Activated CD4-positive, alpha-beta T cell treated with anti-CD3 and anti-CD28 coated beads, Interleukin-2, amount 10 ng/mL, durations not matched to agents 7 days and 5 days (primary cell): ENCODE data around the gene TULP4. TPM values are rescaled to one million over a fixed set of nuclear protein-coding genes. Genes with fewer than 3 reads are reported as not detected.

Experiments used
- CTCF ChIA-PET: fragments of 350-600 bp; sonication (Branson Sonifier 250); formaldehyde crosslinking; loops from one replicate; lab custom pipeline; 2021; ENCODE audit warnings: antibody characterized with exemption; lab: Charles Lee
- POLR2A ChIA-PET: fragments of 350-600 bp; sonication (Branson Sonifier 250); formaldehyde crosslinking; loops from one replicate; lab custom pipeline; 2021; ENCODE audit warnings: antibody characterized with exemption; lab: Charles Lee
- DNase-seq: peaks from one replicate; pipeline ENCODE4 v3.0.0-alpha.2; 2020
- H3K27ac Mint-ChIP-seq: one replicate; pipeline ENCODE4 v1.8.0; 2021; ENCODE audit warnings: mild to moderate bottlenecking, moderate library complexity, mixed read lengths
- H3K27me3 Mint-ChIP-seq: one replicate; pipeline ENCODE4 v1.8.0; 2021; ENCODE audit warnings: mixed read lengths
- H3K36me3 Mint-ChIP-seq: one replicate; pipeline ENCODE4 v1.8.0; 2021; ENCODE audit warnings: low read depth, mixed read lengths
- H3K4me1 Mint-ChIP-seq: one replicate; pipeline ENCODE4 v1.8.0; 2021; ENCODE audit warnings: mixed read lengths
- H3K4me3 Mint-ChIP-seq: one replicate; pipeline ENCODE4 v1.8.0; 2021; ENCODE audit warnings: mild to moderate bottlenecking, moderate library complexity, mixed read lengths
- H3K9me3 Mint-ChIP-seq: one replicate; pipeline ENCODE4 v1.8.0; 2021; ENCODE audit warnings: mixed read lengths
- total RNA-seq, 2 experiments: library from RNA; stranded (reverse); gene quantifications; one replicate each; pipeline ENCODE4 v1.2.3, GENCODE V29; 2021

Gene TULP4
- 10 to 100 TPM; 35.0 to 36.3 TPM for total RNA-seq

- Mint-ChIP-seq H3K9me3 (peaks cover 3% of the 10 kb centered on the region), H3K36me3 (peaks cover 44% of the 10 kb centered on the region), H3K4me3 (no peak within 1 kb of the TSS), H3K27ac (no peak within 1 kb of the TSS), H3K4me1 (peaks cover 23% of the 10 kb centered on the region), H3K27me3 (no peaks in the 10 kb centered on the region)
- ChIA-PET POLR2A (no interaction called here), CTCF (no interaction called here)
- DNase-seq: no peak
These were observed at the start of gene TULP4 for GRCh38 chr6:158312165-158312564. Gene TULP4 (plus strand): TSS chr6:158312465. CDS start chr6:158314017, 1,552 bp downstream.

- POLR2A ChIA-PET: no interaction called here
- CTCF ChIA-PET: interaction anchor here (1.0 to 1.3 kb wide), 2 partner anchors 135 to 145 kb away, joined by 3 read pairs; no protein-coding TSS in a partner anchor
- peaks cover 3% of the 10 kb centered on the region for H3K4me1 Mint-ChIP-seq
- H3K9me3 Mint-ChIP-seq: peaks cover 2% of the 10 kb centered on the region
- no peaks in the 10 kb centered on the region for H3K27me3 Mint-ChIP-seq
- H3K36me3 Mint-ChIP-seq: peaks cover 7% of the 10 kb centered on the region
- no peak for DNase-seq
- H3K4me3 Mint-ChIP-seq: no peak overlapping the region
- no peak overlapping the region for H3K27ac Mint-ChIP-seq
These were observed 49.5 kb upstream of the TULP4 start for GRCh38 chr6:158262755-158263154.

GRCh38 chr6:158264180-158264579 is 48.1 kb upstream of the TULP4 start:
- Mint-ChIP-seq H3K9me3 (no peaks in the 10 kb centered on the region), H3K27ac (no peak overlapping the region), H3K4me1 (peaks cover 2% of the 10 kb centered on the region), H3K36me3 (peaks cover 5% of the 10 kb centered on the region), H3K4me3 (no peak overlapping the region), H3K27me3 (no peaks in the 10 kb centered on the region)
- ChIA-PET CTCF (interaction anchor here (0.6 to 1.1 kb wide), 2 partner anchors 26 to 64 kb away, joined by 3 to 6 read pairs; no protein-coding TSS in a partner anchor), POLR2A (no interaction called here)
- DNase-seq: no peak

- ChIA-PET POLR2A (interaction anchor here (0.6 kb wide), 1 partner anchor 259 kb away, joined by 4 read pairs; no protein-coding TSS in a partner anchor), CTCF (interaction anchor here (0.6 to 1.3 kb wide), 5 partner anchors 13 to 282 kb away, joined by 3 to 4 read pairs (median 3); no protein-coding TSS in a partner anchor)
- no peak overlapping the region for H3K27ac Mint-ChIP-seq
- H3K9me3 Mint-ChIP-seq: no peaks in the 10 kb centered on the region
- H3K36me3 Mint-ChIP-seq: peaks cover 5% of the 10 kb centered on the region
- H3K4me3 Mint-ChIP-seq: no peak overlapping the region
- DNase-seq: no peak
- peaks cover 17% of the 10 kb centered on the region for H3K4me1 Mint-ChIP-seq
- H3K27me3 Mint-ChIP-seq: no peaks in the 10 kb centered on the region
These were observed 46.1 kb upstream of the TULP4 start for GRCh38 chr6:158266131-158266530.

- Mint-ChIP-seq H3K27me3 (no peaks in the 10 kb centered on the region), H3K4me1 (peaks cover 35% of the 10 kb centered on the region), H3K4me3 (no peak overlapping the region), H3K27ac (no peak overlapping the region), H3K36me3 (peaks cover 23% of the 10 kb centered on the region), H3K9me3 (peaks cover 6% of the 10 kb centered on the region)
- ChIA-PET CTCF (no interaction called here), POLR2A (no interaction called here)
- no peak for DNase-seq
These were observed 43.7 kb upstream of the TULP4 start for GRCh38 chr6:158268361-158269147.

GRCh38 chr6:158269657-158270056 is 42.6 kb upstream of the TULP4 start:
- no peaks in the 10 kb centered on the region for H3K27me3 Mint-ChIP-seq
- peaks cover 23% of the 10 kb centered on the region for H3K36me3 Mint-ChIP-seq
- H3K27ac Mint-ChIP-seq: no peak overlapping the region
- no peak for DNase-seq
- CTCF ChIA-PET: interaction anchor here (1.2 kb wide), 1 partner anchor 10 kb away, joined by 4 read pairs; no protein-coding TSS in a partner anchor
- H3K9me3 Mint-ChIP-seq: peaks cover 6% of the 10 kb centered on the region
- H3K4me1 Mint-ChIP-seq: peaks cover 35% of the 10 kb centered on the region
- H3K4me3 Mint-ChIP-seq: no peak overlapping the region
- POLR2A ChIA-PET: no interaction called here

GRCh38 chr6:158270389-158271127 is 41.7 kb upstream of the TULP4 start:
- Mint-ChIP-seq H3K27ac (peak overlapping the region; percentile 88), H3K27me3 (no peaks in the 10 kb centered on the region), H3K36me3 (peaks cover 28% of the 10 kb centered on the region), H3K9me3 (peaks cover 6% of the 10 kb centered on the region), H3K4me3 (peak overlapping the region; percentile 42), H3K4me1 (peaks cover 37% of the 10 kb centered on the region)
- POLR2A ChIA-PET: no interaction called here
- no peak for DNase-seq
- CTCF ChIA-PET: interaction anchor here (0.6 to 2.8 kb wide), 8 partner anchors 9 to 596 kb away, joined by 3 to 8 read pairs (median 3); no protein-coding TSS in a partner anchor

- no peak overlapping the region for H3K27ac Mint-ChIP-seq
- no peak overlapping the region for H3K4me3 Mint-ChIP-seq
- ChIA-PET CTCF (interaction anchor here (0.6 to 2.8 kb wide), 6 partner anchors 9 to 468 kb away, joined by 3 to 8 read pairs (median 4); no protein-coding TSS in a partner anchor), POLR2A (no interaction called here)
- DNase-seq: no peak
- H3K36me3 Mint-ChIP-seq: peaks cover 28% of the 10 kb centered on the region
- H3K27me3 Mint-ChIP-seq: no peaks in the 10 kb centered on the region
- H3K9me3 Mint-ChIP-seq: peaks cover 6% of the 10 kb centered on the region
- H3K4me1 Mint-ChIP-seq: peaks cover 37% of the 10 kb centered on the region
These were observed 39.9 kb upstream of the TULP4 start for GRCh38 chr6:158272324-158272723.

GRCh38 chr6:158278004-158278403 is 34.3 kb upstream of the TULP4 start:
- Mint-ChIP-seq H3K9me3 (no peaks in the 10 kb centered on the region), H3K27ac (no peak overlapping the region), H3K27me3 (no peaks in the 10 kb centered on the region), H3K36me3 (peaks cover 10% of the 10 kb centered on the region), H3K4me1 (peaks cover 10% of the 10 kb centered on the region), H3K4me3 (no peak overlapping the region)
- DNase-seq: no peak
- CTCF ChIA-PET: interaction anchor here (0.6 kb wide), 2 partner anchors 104 to 106 kb away, joined by 3 to 4 read pairs; no protein-coding TSS in a partner anchor
- POLR2A ChIA-PET: no interaction called here

GRCh38 chr6:158279615-158280014 is 32.6 kb upstream of the TULP4 start:
- POLR2A ChIA-PET: no interaction called here
- Mint-ChIP-seq H3K4me3 (no peak overlapping the region), H3K4me1 (peaks cover 23% of the 10 kb centered on the region), H3K9me3 (no peaks in the 10 kb centered on the region), H3K27ac (peak overlapping the region; percentile 13), H3K27me3 (no peaks in the 10 kb centered on the region), H3K36me3 (peaks cover 9% of the 10 kb centered on the region)
- CTCF ChIA-PET: interaction anchor here (1.2 kb wide), 1 partner anchor 14 kb away, joined by 3 read pairs; no protein-coding TSS in a partner anchor
- DNase-seq: no peak

- Mint-ChIP-seq H3K27me3 (no peaks in the 10 kb centered on the region), H3K4me3 (no peak overlapping the region), H3K4me1 (peaks cover 42% of the 10 kb centered on the region), H3K27ac (peak overlapping the region; percentile 51), H3K9me3 (no peaks in the 10 kb centered on the region), H3K36me3 (peaks cover 10% of the 10 kb centered on the region)
- DNase-seq: peak; percentile 25
- ChIA-PET CTCF (interaction anchor here (1.5 kb wide), 1 partner anchor 12 kb away, joined by 3 read pairs; no protein-coding TSS in a partner anchor), POLR2A (no interaction called here)
These were observed 28.8 kb upstream of the TULP4 start for GRCh38 chr6:158283304-158283980.
